Measurements from ENCODE around the gene PRPF19.

GRCh38 chr11:60929764-60930163 is 23.4 kb upstream of the PRPF19 start:
- TF ChIP-seq, protein P1, sequence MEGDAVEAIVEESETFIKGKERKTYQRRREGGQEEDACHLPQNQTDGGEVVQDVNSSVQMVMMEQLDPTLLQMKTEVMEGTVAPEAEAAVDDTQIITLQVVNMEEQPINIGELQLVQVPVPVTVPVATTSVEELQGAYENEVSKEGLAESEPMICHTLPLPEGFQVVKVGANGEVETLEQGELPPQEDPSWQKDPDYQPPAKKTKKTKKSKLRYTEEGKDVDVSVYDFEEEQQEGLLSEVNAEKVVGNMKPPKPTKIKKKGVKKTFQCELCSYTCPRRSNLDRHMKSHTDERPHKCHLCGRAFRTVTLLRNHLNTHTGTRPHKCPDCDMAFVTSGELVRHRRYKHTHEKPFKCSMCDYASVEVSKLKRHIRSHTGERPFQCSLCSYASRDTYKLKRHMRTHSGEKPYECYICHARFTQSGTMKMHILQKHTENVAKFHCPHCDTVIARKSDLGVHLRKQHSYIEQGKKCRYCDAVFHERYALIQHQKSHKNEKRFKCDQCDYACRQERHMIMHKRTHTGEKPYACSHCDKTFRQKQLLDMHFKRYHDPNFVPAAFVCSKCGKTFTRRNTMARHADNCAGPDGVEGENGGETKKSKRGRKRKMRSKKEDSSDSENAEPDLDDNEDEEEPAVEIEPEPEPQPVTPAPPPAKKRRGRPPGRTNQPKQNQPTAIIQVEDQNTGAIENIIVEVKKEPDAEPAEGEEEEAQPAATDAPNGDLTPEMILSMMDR (IDR thresholded peaks at IDR 0.05; ENCODE audit: low read depth, low read length, poor library complexity, severe bottlenecking), result no peak
- TF ChIP-seq EZH2phosphoT487 (IDR thresholded peaks at IDR 0.05; ENCODE audit: borderline replicate concordance, low read length), result no peak
